ENCODE data around the gene AGXT2.
"Not testable (repeated sequence)": the region's sequence is repeated elsewhere in the genome, so short reads cannot be mapped to it uniquely, and the experiment has no call there.

The AGXT2 gene

GRCh38 chr5:35012365-35012764 lies 35.4 kb downstream of the AGXT2 start:
- no peak for DNase-seq

GRCh38 chr5:35010676-35011075 lies 37.1 kb downstream of the AGXT2 start:
- no peak for DNase-seq

GRCh38 chr5:35009657-35010056 lies 38.1 kb downstream of the AGXT2 start:
- DNase-seq, result no peak

- DNase-seq, result no peak
Measured at GRCh38 chr5:35009019-35009418, 38.7 kb downstream of the AGXT2 start.

- no peak for DNase-seq
Measured at GRCh38 chr5:35004771-35005170, 43.0 kb downstream of the AGXT2 start.

GRCh38 chr5:35004200-35004599 lies 43.5 kb downstream of the AGXT2 start:
- DNase-seq, result no peak

- DNase-seq, result peak; percentile 36
Measured at GRCh38 chr5:35003018-35003957, 44.5 kb downstream of the AGXT2 start.

- DNase-seq, result no peak
Measured at GRCh38 chr5:35002459-35002858, 45.3 kb downstream of the AGXT2 start.

GRCh38 chr5:35001842-35002241 lies 45.9 kb downstream of the AGXT2 start:
- no peak for DNase-seq

GRCh38 chr5:34998058-34998789 lies 49.5 kb downstream of the AGXT2 start:
- DNase-seq, result peak; percentile 37

GRCh38 chr5:34996261-34996660 lies 51.5 kb downstream of the AGXT2 start:
- no peak for DNase-seq

GRCh38 chr5:34993951-34994350 lies 53.8 kb downstream of the AGXT2 start:
- DNase-seq, result no peak

- no peak for DNase-seq
Measured at GRCh38 chr5:34991486-34992238, 56.1 kb downstream of the AGXT2 start.

- no peak for DNase-seq
Measured at GRCh38 chr5:34986965-34987364, 60.8 kb downstream of the AGXT2 start.

- no peak for DNase-seq
Measured at GRCh38 chr5:34982823-34983222, 64.9 kb downstream of the AGXT2 start.

- no peak for DNase-seq
Measured at GRCh38 chr5:34978681-34979080, 69.1 kb downstream of the AGXT2 start.

GRCh38 chr5:34977934-34978613 lies 69.7 kb downstream of the AGXT2 start:
- DNase-seq, result no peak

- no peak for DNase-seq
Measured at GRCh38 chr5:34976347-34976746, 71.4 kb downstream of the AGXT2 start.

GRCh38 chr5:34971655-34972054 lies 76.1 kb downstream of the AGXT2 start:
- DNase-seq, result not testable (repeated sequence)

- DNase-seq, result no peak
Measured at GRCh38 chr5:34970552-34970951, 77.2 kb downstream of the AGXT2 start.

GRCh38 chr5:34968258-34968657 lies 79.5 kb downstream of the AGXT2 start:
- no peak for DNase-seq

- DNase-seq, result no peak
Measured at GRCh38 chr5:34967540-34967939, 80.2 kb downstream of the AGXT2 start.

GRCh38 chr5:34959323-34959722 lies 88.4 kb downstream of the AGXT2 start:
- DNase-seq, result peak; percentile 50
